ENCODE data around the gene NDUFAF8.

Gene NDUFAF8

DNA sequence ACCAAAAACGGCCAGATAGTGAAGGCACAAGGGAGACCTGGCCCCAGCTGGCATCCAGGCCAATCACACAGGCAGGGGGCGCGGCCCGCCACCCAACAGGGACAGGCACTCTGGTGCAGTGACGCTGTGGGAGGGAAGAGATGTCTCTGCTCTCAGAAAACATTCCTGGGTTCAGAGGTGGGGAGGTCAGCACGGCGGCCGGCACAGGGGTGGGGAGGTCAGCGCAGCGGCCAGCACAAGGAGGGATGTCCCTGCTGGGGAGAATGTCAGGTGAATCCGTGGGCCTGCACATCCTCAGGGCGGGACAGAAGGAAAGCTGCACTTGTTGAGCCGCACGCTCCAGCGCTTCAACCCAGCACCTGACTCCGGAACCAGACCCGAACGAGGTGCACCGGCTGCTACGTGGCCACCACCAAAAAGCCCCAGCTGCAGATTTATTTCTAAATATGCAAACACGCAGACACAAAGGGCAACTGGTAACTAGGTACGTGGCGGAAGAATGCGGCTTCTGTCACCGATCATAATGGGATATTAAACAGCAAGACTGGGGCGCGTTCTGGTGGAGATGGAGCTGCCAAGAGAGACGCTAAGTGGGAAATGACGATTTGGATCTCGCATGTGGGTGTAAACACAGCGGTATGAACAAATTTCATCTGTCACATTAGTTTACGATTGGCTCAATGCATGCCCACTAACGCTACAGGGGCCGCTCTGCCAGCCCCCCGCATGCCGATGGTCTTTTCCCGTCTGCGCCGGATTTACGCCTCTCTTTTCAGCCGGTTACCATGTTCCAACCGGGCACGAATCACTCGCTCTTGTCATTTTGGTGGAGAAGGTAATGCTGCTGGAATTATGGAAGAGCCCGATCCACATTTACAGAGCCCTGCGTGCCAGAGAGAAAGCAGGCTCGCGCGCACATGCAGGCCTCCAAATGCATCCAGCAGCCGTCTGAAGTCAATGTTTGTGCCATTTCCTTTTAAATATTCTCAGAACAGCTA lies 40.5 kb downstream of the NDUFAF8 start:
- TF ChIP-seq TOX (CRISPR knock-in tag; IDR thresholded peaks at IDR 0.05; ENCODE audit: borderline replicate concordance) (no peak), ZNF70 (CRISPR knock-in tag; IDR thresholded peaks at IDR 0.05) (no peak), ZNF565 (CRISPR knock-in tag; conservative IDR thresholded peaks at IDR 0.05; ENCODE audit: low read depth) (no peak), SNAI2 (CRISPR knock-in tag; IDR thresholded peaks at IDR 0.05) (no peak)
- ATAC-seq = no peak

DNA sequence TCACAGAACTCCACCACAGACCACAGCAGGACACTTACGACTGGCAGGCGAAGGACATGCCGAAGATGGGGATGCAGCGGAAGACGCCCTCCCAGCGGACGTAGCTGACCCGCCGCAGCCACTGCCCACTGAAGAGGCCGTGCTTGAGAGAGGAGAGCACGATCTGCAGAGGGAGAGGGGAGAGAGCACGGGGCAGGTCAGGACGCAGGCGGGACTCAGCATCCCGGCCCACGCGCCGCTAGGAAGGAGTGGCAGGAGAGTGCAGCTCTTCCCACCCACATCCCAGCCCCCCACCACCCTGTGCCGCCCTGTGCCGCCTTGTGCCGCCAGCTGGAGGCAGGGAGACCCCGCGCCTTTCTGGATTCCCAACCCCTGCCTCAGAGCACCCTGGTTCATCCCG lies 41.5 kb downstream of the NDUFAF8 start:
- TF ChIP-seq, protein P1, sequence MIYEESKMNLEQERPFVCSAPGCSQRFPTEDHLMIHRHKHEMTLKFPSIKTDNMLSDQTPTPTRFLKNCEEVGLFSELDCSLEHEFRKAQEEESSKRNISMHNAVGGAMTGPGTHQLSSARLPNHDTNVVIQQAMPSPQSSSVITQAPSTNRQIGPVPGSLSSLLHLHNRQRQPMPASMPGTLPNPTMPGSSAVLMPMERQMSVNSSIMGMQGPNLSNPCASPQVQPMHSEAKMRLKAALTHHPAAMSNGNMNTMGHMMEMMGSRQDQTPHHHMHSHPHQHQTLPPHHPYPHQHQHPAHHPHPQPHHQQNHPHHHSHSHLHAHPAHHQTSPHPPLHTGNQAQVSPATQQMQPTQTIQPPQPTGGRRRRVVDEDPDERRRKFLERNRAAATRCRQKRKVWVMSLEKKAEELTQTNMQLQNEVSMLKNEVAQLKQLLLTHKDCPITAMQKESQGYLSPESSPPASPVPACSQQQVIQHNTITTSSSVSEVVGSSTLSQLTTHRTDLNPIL (CRISPR knock-in tag; IDR thresholded peaks at IDR 0.05; ENCODE audit: low read depth) = no peak
- TF ChIP-seq ARNTL (CRISPR knock-in tag; IDR thresholded peaks at IDR 0.05; ENCODE audit: borderline replicate concordance, low read depth) = no peak
- ATAC-seq = no peak

DNA sequence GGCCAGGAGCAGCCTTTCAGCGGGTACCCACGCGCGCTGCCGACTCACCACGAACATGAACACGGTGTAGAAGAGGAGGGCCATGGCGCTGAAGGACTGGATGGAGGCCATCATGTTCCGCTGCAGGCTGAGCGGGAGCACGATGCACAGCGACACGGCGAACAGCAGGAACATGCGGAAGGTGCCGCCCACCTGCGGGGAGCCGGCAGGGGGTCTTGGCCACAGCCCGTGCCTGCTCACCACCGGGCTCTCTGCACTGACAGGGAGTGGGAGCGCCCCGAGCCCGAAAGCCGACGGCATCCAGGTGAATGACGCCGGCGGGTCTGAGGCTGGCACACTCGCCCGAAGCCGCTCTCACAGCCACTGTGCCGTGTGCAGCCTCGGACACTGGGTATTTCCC lies 43.0 kb downstream of the NDUFAF8 start:
- no peak for ATAC-seq
- TF ChIP-seq SNAI2 (CRISPR knock-in tag; IDR thresholded peaks at IDR 0.05) = no peak
- no peak for TF ChIP-seq ARNTL (CRISPR knock-in tag; IDR thresholded peaks at IDR 0.05; ENCODE audit: borderline replicate concordance, low read depth)
- TF ChIP-seq ZNF8 (CRISPR knock-in tag; IDR thresholded peaks at IDR 0.05) = no peak
- TF ChIP-seq, protein P2, sequence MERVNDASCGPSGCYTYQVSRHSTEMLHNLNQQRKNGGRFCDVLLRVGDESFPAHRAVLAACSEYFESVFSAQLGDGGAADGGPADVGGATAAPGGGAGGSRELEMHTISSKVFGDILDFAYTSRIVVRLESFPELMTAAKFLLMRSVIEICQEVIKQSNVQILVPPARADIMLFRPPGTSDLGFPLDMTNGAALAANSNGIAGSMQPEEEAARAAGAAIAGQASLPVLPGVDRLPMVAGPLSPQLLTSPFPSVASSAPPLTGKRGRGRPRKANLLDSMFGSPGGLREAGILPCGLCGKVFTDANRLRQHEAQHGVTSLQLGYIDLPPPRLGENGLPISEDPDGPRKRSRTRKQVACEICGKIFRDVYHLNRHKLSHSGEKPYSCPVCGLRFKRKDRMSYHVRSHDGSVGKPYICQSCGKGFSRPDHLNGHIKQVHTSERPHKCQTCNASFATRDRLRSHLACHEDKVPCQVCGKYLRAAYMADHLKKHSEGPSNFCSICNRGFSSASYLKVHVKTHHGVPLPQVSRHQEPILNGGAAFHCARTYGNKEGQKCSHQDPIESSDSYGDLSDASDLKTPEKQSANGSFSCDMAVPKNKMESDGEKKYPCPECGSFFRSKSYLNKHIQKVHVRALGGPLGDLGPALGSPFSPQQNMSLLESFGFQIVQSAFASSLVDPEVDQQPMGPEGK (CRISPR knock-in tag; IDR thresholded peaks at IDR 0.05; ENCODE audit: borderline replicate concordance) = no peak
- no peak for TF ChIP-seq ZNF565 (CRISPR knock-in tag; conservative IDR thresholded peaks at IDR 0.05; ENCODE audit: low read depth)
- TF ChIP-seq, protein P1 (CRISPR knock-in tag; IDR thresholded peaks at IDR 0.05; ENCODE audit: low read depth) = no peak
- no peak for TF ChIP-seq ZFP3 (CRISPR knock-in tag; IDR thresholded peaks at IDR 0.05)
- TF ChIP-seq ESRRG (CRISPR knock-in tag; IDR thresholded peaks at IDR 0.05) = no peak
- no peak for TF ChIP-seq ISL1 (CRISPR knock-in tag; IDR thresholded peaks at IDR 0.05)
- TF ChIP-seq OSR1 (CRISPR knock-in tag; IDR thresholded peaks at IDR 0.05) = no peak
- no peak for TF ChIP-seq PPARA (CRISPR knock-in tag; IDR thresholded peaks at IDR 0.05; ENCODE audit: borderline replicate concordance)
- TF ChIP-seq ZC3H10 (CRISPR knock-in tag; IDR thresholded peaks at IDR 0.05) = no peak

DNA sequence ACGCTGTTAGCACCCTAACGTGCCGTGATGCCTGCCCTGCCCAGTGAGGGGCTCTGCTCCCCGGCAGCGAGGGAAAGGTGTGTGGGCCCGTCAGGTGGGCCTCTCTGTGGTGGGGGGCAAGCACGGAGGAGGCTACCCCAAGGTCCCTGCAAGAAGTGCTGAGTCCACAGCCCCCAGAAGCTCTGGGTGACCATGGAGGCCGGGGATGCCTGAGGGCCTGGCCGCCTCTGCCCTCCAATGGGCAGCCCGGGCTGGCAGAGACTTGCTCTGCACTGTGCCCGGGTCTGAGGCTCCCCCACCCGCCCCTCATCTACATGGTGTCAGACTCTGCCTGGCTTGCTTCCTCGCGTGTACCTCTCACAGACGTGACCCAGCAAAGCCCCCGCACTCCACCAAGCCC lies 43.8 kb downstream of the NDUFAF8 start:
- TF ChIP-seq TCF4 (CRISPR knock-in tag; IDR thresholded peaks at IDR 0.05; ENCODE audit: borderline replicate concordance) (no peak), ZNF70 (CRISPR knock-in tag; IDR thresholded peaks at IDR 0.05) (no peak), TOX (CRISPR knock-in tag; IDR thresholded peaks at IDR 0.05; ENCODE audit: borderline replicate concordance) (no peak), BACH2 (CRISPR knock-in tag; IDR thresholded peaks at IDR 0.05; ENCODE audit: borderline replicate concordance) (no peak), ZNF8 (CRISPR knock-in tag; IDR thresholded peaks at IDR 0.05) (no peak), ZC3H10 (CRISPR knock-in tag; IDR thresholded peaks at IDR 0.05) (no peak), ZFP30 (CRISPR knock-in tag; IDR thresholded peaks at IDR 0.05) (no peak)
- TF ChIP-seq, protein P2 (CRISPR knock-in tag; IDR thresholded peaks at IDR 0.05; ENCODE audit: borderline replicate concordance) = no peak

DNA sequence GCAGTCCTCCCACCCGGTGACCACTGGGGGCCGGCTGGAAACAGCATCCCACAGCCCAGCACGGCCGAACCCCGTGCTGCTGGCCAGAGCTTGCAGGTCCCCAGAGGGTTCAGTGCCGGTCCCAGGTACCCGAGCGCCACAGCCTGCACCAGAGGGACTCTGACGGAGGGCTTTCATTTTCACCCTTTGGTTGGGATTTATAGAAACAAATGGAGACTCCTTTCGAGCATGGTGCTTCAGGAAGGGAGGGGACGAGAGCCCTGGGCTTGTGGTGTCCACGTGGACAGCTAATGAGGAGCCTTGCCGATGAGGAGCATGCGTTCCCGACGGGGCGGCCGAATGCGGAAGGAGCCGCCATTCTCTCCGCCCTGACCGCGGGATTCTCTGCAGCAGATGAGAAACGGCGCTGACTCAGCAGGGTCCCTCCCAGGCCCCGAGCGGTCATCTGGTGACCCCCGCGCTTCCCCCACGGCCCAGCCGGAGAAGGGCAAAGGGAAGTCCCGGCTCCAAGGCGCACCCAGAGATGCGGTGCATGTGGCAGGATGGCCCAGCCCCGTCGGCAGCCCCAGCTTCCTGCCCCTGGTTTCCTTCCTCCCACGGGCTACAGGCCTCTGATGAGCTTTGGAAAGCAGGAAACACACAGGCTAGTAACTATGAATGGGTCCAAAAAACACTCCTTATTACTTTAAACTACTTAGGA lies 46.2 kb downstream of the NDUFAF8 start:
- ATAC-seq = no peak
- TF ChIP-seq OSR1 (CRISPR knock-in tag; IDR thresholded peaks at IDR 0.05) = no peak
- TF ChIP-seq SNAI2 (CRISPR knock-in tag; IDR thresholded peaks at IDR 0.05) = no peak
- TF ChIP-seq, protein P1 (CRISPR knock-in tag; IDR thresholded peaks at IDR 0.05; ENCODE audit: low read depth) = no peak
- no peak for TF ChIP-seq BACH2 (CRISPR knock-in tag; IDR thresholded peaks at IDR 0.05; ENCODE audit: borderline replicate concordance)
- no peak for TF ChIP-seq PPARA (CRISPR knock-in tag; IDR thresholded peaks at IDR 0.05; ENCODE audit: borderline replicate concordance)
- TF ChIP-seq TCF4 (CRISPR knock-in tag; IDR thresholded peaks at IDR 0.05; ENCODE audit: borderline replicate concordance) = no peak
- no peak for TF ChIP-seq ESRRG (CRISPR knock-in tag; IDR thresholded peaks at IDR 0.05)
- TF ChIP-seq, protein P3, sequence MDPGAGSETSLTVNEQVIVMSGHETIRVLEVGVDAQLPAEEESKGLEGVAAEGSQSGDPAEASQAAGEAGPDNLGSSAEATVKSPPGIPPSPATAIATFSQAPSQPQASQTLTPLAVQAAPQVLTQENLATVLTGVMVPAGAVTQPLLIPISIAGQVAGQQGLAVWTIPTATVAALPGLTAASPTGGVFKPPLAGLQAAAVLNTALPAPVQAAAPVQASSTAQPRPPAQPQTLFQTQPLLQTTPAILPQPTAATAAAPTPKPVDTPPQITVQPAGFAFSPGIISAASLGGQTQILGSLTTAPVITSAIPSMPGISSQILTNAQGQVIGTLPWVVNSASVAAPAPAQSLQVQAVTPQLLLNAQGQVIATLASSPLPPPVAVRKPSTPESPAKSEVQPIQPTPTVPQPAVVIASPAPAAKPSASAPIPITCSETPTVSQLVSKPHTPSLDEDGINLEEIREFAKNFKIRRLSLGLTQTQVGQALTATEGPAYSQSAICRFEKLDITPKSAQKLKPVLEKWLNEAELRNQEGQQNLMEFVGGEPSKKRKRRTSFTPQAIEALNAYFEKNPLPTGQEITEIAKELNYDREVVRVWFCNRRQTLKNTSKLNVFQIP (CRISPR knock-in tag; IDR thresholded peaks at IDR 0.05; ENCODE audit: borderline replicate concordance, low read depth) = no peak
- TF ChIP-seq, protein P2 (CRISPR knock-in tag; IDR thresholded peaks at IDR 0.05; ENCODE audit: borderline replicate concordance) = no peak
- TF ChIP-seq ZC3H10 (CRISPR knock-in tag; IDR thresholded peaks at IDR 0.05) = no peak

More for the DNA sequence above, 43.8 kb downstream of the NDUFAF8 start:
- ATAC-seq = no peak

Measured in SK-N-SH treated with all-trans-retinoic acid at 6 μM for 48 hours (cell line).